H9 (cell line): ENCODE data around the gene CLEC17A. TPM values are rescaled to one million over a fixed set of nuclear protein-coding genes. Genes with fewer than 3 reads are reported as not detected.
A peak's percentile ranks its signal among the peaks of the same experiment; 100 is the strongest.

Experiments used
- DNase-seq: peaks from one replicate; pipeline ENCODE4 v3.0.0-alpha.2; 2017
- H2AFZ ChIP-seq: one replicate; pipeline ENCODE4 v1.6.1; 2013; ENCODE audit warnings: mild to moderate bottlenecking, low read length, control low read depth, moderate library complexity
- H2AK5ac ChIP-seq: 2 replicates; pipeline ENCODE4 v1.6.1; 2013; ENCODE audit warnings: low read length, control low read depth, mixed read lengths; ENCODE audit not compliant: insufficient read length
- H2BK120ac ChIP-seq: one replicate; pipeline ENCODE4 v1.6.1; 2013; ENCODE audit warnings: low read depth, mild to moderate bottlenecking, low read length, control low read depth, inconsistent platforms; ENCODE audit not compliant: poor library complexity, severe bottlenecking
- H2BK12ac ChIP-seq: 2 replicates; pipeline ENCODE4 v1.6.1; 2013; ENCODE audit warnings: low read length, control low read depth, mixed read lengths, low read depth; ENCODE audit not compliant: insufficient read length
- H2BK15ac ChIP-seq: 2 replicates; pipeline ENCODE4 v1.6.1; 2013; ENCODE audit warnings: low read depth, low read length, control low read depth
- H2BK20ac ChIP-seq: one replicate; pipeline ENCODE4 v1.6.1; 2013; ENCODE audit warnings: low read depth, mild to moderate bottlenecking, low read length, control low read depth, inconsistent platforms; ENCODE audit not compliant: poor library complexity, severe bottlenecking
- H2BK5ac ChIP-seq: 2 replicates; pipeline ENCODE4 v1.6.1; 2013; ENCODE audit warnings: low read length, control low read depth, mixed read lengths; ENCODE audit not compliant: insufficient read length
- H3K14ac ChIP-seq: 2 replicates; pipeline ENCODE4 v1.6.1; 2013; ENCODE audit warnings: low read length, control low read depth; ENCODE audit not compliant: insufficient read depth
- H3K18ac ChIP-seq: 2 replicates; pipeline ENCODE4 v1.6.1; 2013; ENCODE audit warnings: low read depth, mild to moderate bottlenecking, mixed read lengths, low read length, control low read depth; ENCODE audit not compliant: insufficient read length
- H3K23ac ChIP-seq: 2 replicates; pipeline ENCODE4 v1.6.1; 2013; ENCODE audit warnings: low read length, control low read depth, mixed read lengths, low read depth; ENCODE audit not compliant: insufficient read length
- H3K23me2 ChIP-seq: 2 replicates; pipeline ENCODE4 v1.6.1; 2013; ENCODE audit warnings: low read depth, mild to moderate bottlenecking, mixed read lengths, low read length, control low read depth; ENCODE audit not compliant: insufficient read length, poor library complexity, severe bottlenecking
- H3K27ac ChIP-seq: 2 replicates; pipeline ENCODE4 v1.5.1; 2013; ENCODE audit warnings: low read length, control low read depth, mixed read lengths, low read depth; ENCODE audit not compliant: insufficient read length
- H3K27me3 ChIP-seq: 2 replicates; pipeline ENCODE4 v1.6.1; 2013; ENCODE audit warnings: low read length, control low read depth, inconsistent platforms; ENCODE audit not compliant: insufficient read depth
- H3K4ac ChIP-seq: 2 replicates; pipeline ENCODE4 v1.6.1; 2013; ENCODE audit warnings: low read depth, mild to moderate bottlenecking, control low read depth, inconsistent platforms, low read length, moderate library complexity
- H3K4me1 ChIP-seq: 2 replicates; pipeline ENCODE4 v1.6.1; 2013; ENCODE audit warnings: low read length, control low read depth, inconsistent platforms; ENCODE audit not compliant: insufficient read depth
- H3K4me2 ChIP-seq: 2 replicates; pipeline ENCODE4 v1.6.1; 2013; ENCODE audit warnings: low read length, control low read depth, mixed read lengths; ENCODE audit not compliant: insufficient read length, insufficient read depth
- H3K56ac ChIP-seq: 2 replicates; pipeline ENCODE4 v1.6.1; 2013; ENCODE audit warnings: low read depth, mild to moderate bottlenecking, mixed read lengths, low read length, control low read depth; ENCODE audit not compliant: insufficient read length
- H3K79me1 ChIP-seq: 2 replicates; pipeline ENCODE4 v1.6.1; 2013; ENCODE audit warnings: low read depth, mild to moderate bottlenecking, moderate library complexity, low read length, control low read depth, inconsistent platforms; ENCODE audit not compliant: insufficient read depth, poor library complexity, severe bottlenecking
- H3K79me2 ChIP-seq: 2 replicates; pipeline ENCODE4 v1.6.1; 2013; ENCODE audit warnings: low read length, control low read depth, inconsistent platforms; ENCODE audit not compliant: insufficient read depth
- H3K9ac ChIP-seq: 2 replicates; pipeline ENCODE4 v1.6.1; 2013; ENCODE audit warnings: low read length, control low read depth, mixed read lengths; ENCODE audit not compliant: insufficient read length; ENCODE audit errors: extremely low read depth
- H3K9me3 ChIP-seq: one replicate; pipeline ENCODE4 v1.6.1; 2013; ENCODE audit warnings: low read depth, low read length, inconsistent platforms; ENCODE audit not compliant: control insufficient read depth
- H3T11ph ChIP-seq: one replicate; pipeline ENCODE4 v1.6.1; 2013; ENCODE audit warnings: mild to moderate bottlenecking, low read length, control low read depth, inconsistent platforms
- H4K20me1 ChIP-seq: one replicate; pipeline ENCODE4 v1.6.1; 2013; ENCODE audit not compliant: control insufficient read depth, insufficient read length, insufficient read depth
- H4K5ac ChIP-seq: 2 replicates; pipeline ENCODE4 v1.6.1; 2013; ENCODE audit warnings: low read depth, mild to moderate bottlenecking, mixed read lengths, low read length, control low read depth; ENCODE audit not compliant: insufficient read length
- H4K8ac ChIP-seq: replicated peaks from 2 replicates; pipeline ENCODE4 v1.6.1; 2013; ENCODE audit warnings: low read length, control low read depth, mixed read lengths, low read depth; ENCODE audit not compliant: insufficient read length
- H4K91ac ChIP-seq: 2 replicates; pipeline ENCODE4 v1.6.1; 2013; ENCODE audit warnings: low read depth, mild to moderate bottlenecking, moderate library complexity, mixed read lengths, low read length, control low read depth; ENCODE audit not compliant: insufficient read length
- H3K27ac Mint-ChIP-seq, 3 experiments: 2 replicates in 2 of 3; 3 replicates in 1 of 3; pipeline ENCODE4 v1.8.0; 2020 to 2021; ENCODE audit warnings: mixed read lengths in 3 of 3, mild to moderate bottlenecking in 1 of 3, moderate library complexity in 1 of 3
- H3K27me3 Mint-ChIP-seq: 2 replicates; pipeline ENCODE4 v1.8.0; 2021; ENCODE audit warnings: low read depth, mild to moderate bottlenecking, moderate library complexity, mixed read lengths
- H3K36me3 Mint-ChIP-seq, 3 experiments: 2 replicates in 2 of 3; 3 replicates in 1 of 3; pipeline ENCODE4 v1.8.0; 2020 to 2021; ENCODE audit warnings: low read depth in 3 of 3, mixed read lengths in 3 of 3; ENCODE audit not compliant: insufficient read depth in 1 of 3
- H3K4me1 Mint-ChIP-seq, 2 experiments: 2 replicates each; pipeline ENCODE4 v1.8.0; 2020; ENCODE audit warnings: mixed read lengths in 2 of 2
- H3K4me3 Mint-ChIP-seq, 2 experiments: 2 replicates in 1 of 2; 3 replicates in 1 of 2; pipeline ENCODE4 v1.8.0; 2020 to 2021; ENCODE audit warnings: mild to moderate bottlenecking in 2 of 2, mixed read lengths in 2 of 2, moderate library complexity in 1 of 2
- H3K9me3 Mint-ChIP-seq, 2 experiments: 2 replicates in 1 of 2; 3 replicates in 1 of 2; pipeline ENCODE4 v1.8.0; 2020; ENCODE audit warnings: mild to moderate bottlenecking in 2 of 2, mixed read lengths in 2 of 2, moderate library complexity in 1 of 2
- CTCF ChIP-seq: fragments of 200-600 bp; sonication (generic); conservative IDR thresholded peaks from 3 replicates; pipeline ENCODE4 v1.8.0; 2021; ENCODE audit warnings: antibody characterized with exemption, mild to moderate bottlenecking
- WGBS: extraction: QIAGEN DNeasy Blood & Tissue Kit; methylation state at CpG from one replicate; pipeline ENCODE4 v1.1.7; 2013; ENCODE audit warnings: missing lambda C conversion rate, low lambda C conversion rate, mixed read lengths; ENCODE audit not compliant: insufficient read length; ENCODE audit errors: extremely low coverage; 5-methylcytosine and 5-hydroxymethylcytosine counted together
- total RNA-seq: library from RNA; stranded (reverse); gene quantifications from 2 replicates; pipeline ENCODE4 v1.2.1, GENCODE V29; 2021

CLEC17A gene
- total RNA-seq, 1 experiment from 2014 or later = not detected

DNA sequence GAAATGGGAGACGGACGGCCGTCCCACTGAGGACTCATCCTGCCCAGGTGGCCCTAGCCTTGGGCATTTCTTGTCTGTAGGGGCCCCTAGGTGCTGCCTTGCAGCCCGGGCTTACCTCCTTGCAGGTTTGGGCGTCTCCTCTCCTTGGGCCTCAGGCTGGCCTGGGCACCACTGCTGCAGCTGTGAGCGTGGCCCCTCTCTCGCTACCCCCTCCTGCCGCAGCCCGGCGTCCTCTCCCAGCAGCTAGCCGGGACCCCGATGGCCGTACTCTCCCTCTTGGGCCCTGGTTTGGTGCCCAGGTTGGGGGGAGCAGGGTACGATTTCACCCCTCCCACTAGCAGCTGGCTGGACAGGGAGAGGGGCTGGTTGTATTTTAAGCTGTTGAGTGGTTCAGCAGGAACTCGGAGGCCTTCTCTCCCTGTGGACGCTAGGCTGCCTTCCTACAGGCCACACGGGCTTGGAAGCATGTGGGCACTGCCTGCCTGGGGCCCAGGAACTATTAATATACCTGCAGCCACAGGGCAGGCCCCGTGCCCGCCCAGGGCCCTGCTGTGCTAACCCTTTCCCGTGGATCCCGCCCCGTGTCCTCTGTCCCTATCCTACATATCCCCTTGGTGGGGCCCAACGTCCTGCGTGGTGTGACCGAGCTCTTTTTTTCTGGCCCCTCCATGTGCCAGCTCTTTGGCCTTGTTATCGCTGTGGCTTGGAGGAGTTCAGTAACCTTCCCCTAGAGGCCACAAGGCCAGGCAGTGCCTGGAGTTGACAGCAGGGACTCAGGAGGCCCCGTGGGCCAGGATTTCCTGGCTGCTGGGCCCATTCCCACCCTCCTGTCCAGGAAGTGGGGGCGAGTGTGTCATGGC is 22.7 kb upstream of the CLEC17A start:
- H4K8ac ChIP-seq = no peak overlapping the region
- H3K4ac ChIP-seq = no peak overlapping the region
- no peak overlapping the region for H2AFZ ChIP-seq
- no peaks in the 10 kb centered on the region for H3K9me3 Mint-ChIP-seq
- H2BK20ac ChIP-seq = no peak overlapping the region
- no peak overlapping the region for H3K9ac ChIP-seq
- no peak overlapping the region for H3T11ph ChIP-seq
- H2BK5ac ChIP-seq = no peak overlapping the region
- no peak overlapping the region for H4K5ac ChIP-seq
- H2AK5ac ChIP-seq = no peak overlapping the region
- H3K4me1 Mint-ChIP-seq = peaks cover 36 to 52% of the 10 kb centered on the region in 2 experiments
- H3K23me2 ChIP-seq = no peaks in the 10 kb centered on the region
- no peak overlapping the region for H2BK120ac ChIP-seq
- H3K36me3 Mint-ChIP-seq = peaks cover 2 to 5% (median 3%) of the 10 kb centered on the region in 3 experiments; a peak in 5 of 7 replicates
- H3K9me3 ChIP-seq = no peaks in the 10 kb centered on the region
- H3K27me3 Mint-ChIP-seq = no peaks in the 10 kb centered on the region
- no peak overlapping the region for H3K4me2 ChIP-seq
- H3K27ac ChIP-seq = no peak overlapping the region
- H3K27ac Mint-ChIP-seq = peak overlapping the region; percentile 90 to 96 (median 94); a peak in 6 of 7 replicates
- no peaks in the 10 kb centered on the region for H4K20me1 ChIP-seq
- peak; percentile 30 for DNase-seq
- no peaks in the 10 kb centered on the region for H3K27me3 ChIP-seq
- H2BK12ac ChIP-seq = no peak overlapping the region
- H2BK15ac ChIP-seq = no peak overlapping the region
- no peak overlapping the region; the same call in 1 of the 2 replicates for H3K14ac ChIP-seq
- no peak overlapping the region for H3K23ac ChIP-seq
- no peak for TF ChIP-seq CTCF
- H3K18ac ChIP-seq = no peak overlapping the region
- H3K4me3 Mint-ChIP-seq = no peak overlapping the region; a peak in 1 of 5 replicates
- H3K4me1 ChIP-seq = no peaks in the 10 kb centered on the region; the same call in 1 of the 2 replicates
- H3K79me1 ChIP-seq = peaks cover 9% of the 10 kb centered on the region
- no peak overlapping the region for H3K56ac ChIP-seq
- H3K79me2 ChIP-seq = peaks cover 1% of the 10 kb centered on the region; the same call in 1 of the 2 replicates
- no CpG with 5 or more reads among the region's 28 CpGs for WGBS
- no peak overlapping the region for H4K91ac ChIP-seq
